Ovary (tissue), 9 donors: ENCODE results near the gene TGFBR2. TPM values are rescaled to one million over a fixed set of nuclear protein-coding genes. Genes with fewer than 3 reads are reported as not detected.

Experiments
- DNase-seq, 5 donors: peaks; one replicate each; pipeline ENCODE4 v3.0.0-alpha.2; 2019 to 2020
- H3K27ac ChIP-seq, 2 donors: fragments of 200-600 bp; one replicate each; pipeline versions ENCODE4 v1.5.1 to v1.8.0; 2019 to 2022
- H3K27me3 ChIP-seq: fragments of 200-600 bp; one replicate; pipeline ENCODE4 v1.8.0; 2022
- H3K36me3 ChIP-seq: fragments of 200-600 bp; sonication (generic); one replicate; pipeline ENCODE4 v1.5.1; 2019
- H3K4me1 ChIP-seq: one replicate; pipeline ENCODE4 v1.8.1; 2013; ENCODE audit warnings: mild to moderate bottlenecking, moderate library complexity; ENCODE audit not compliant: insufficient read depth
- H3K4me3 ChIP-seq: fragments of 200-600 bp; sonication (generic); one replicate; pipeline ENCODE4 v1.5.1; 2017
- H3K9me3 ChIP-seq, 2 donors: fragments of 200-600 bp in 1 of 2; sonication (generic) in 1 of 2; one replicate each; pipeline versions ENCODE4 v1.5.1 to v1.8.1; 2013 to 2019; ENCODE audit warnings: mild to moderate bottlenecking in 1 of 2, moderate library complexity in 1 of 2
- CTCF ChIP-seq, 3 donors: fragments of 450-650 bp in 2 of 3; fragments of 200-600 bp in 1 of 3; IDR thresholded peaks; one replicate each; pipeline versions ENCODE4 v1.5.1 to v1.8.0; 2016 to 2022; ENCODE audit warnings: antibody characterized with exemption in 3 of 3, mild to moderate bottlenecking in 1 of 3
- EP300 ChIP-seq: sonication (generic); formaldehyde crosslinking; IDR thresholded peaks from one replicate; pipeline ENCODE4 v1.6.1; 2017; ENCODE audit warnings: antibody characterized with exemption
- POLR2A ChIP-seq: fragments of 450-650 bp; IDR thresholded peaks from one replicate; pipeline ENCODE4 v1.6.1; 2017; ENCODE audit warnings: antibody characterized with exemption, mild to moderate bottlenecking, moderate library complexity
- WGBS, 3 donors: extraction: QIAGEN DNeasy Blood & Tissue Kit in 1 of 3; methylation state at CpG; one replicate each; pipeline versions ENCODE4 v1.1.5 to v1.1.7; 2013 to 2017; 5-methylcytosine and 5-hydroxymethylcytosine counted together
- intact Hi-C, 4 donors: fragments of 100-400 bp; cut with DNase I; formaldehyde crosslinking; loops; one replicate each; pipeline versions ENCODE4 v1.11.0 to v1.15.1; 2022 to 2023
- polyA plus RNA-seq, 2 donors: library from polyadenylated mRNA; stranded (reverse); fragments of 200-250 nt in 1 of 2; fragments of 350-450 nt in 1 of 2; fragmentation: Illumina TruSeq in 1 of 2; extraction: RNeasy Lipid Tissue Mini Kit (QIAGEN cat#74804) in 1 of 2; gene quantifications; one replicate each; pipeline ENCODE4 v1.2.3, GENCODE V29; 2013 to 2014
- total RNA-seq, 7 donors: library from RNA; depleted of rRNA in 2 of 7; stranded (reverse); fragments of >200 nt in 2 of 7; fragmentation: NEBNext Ultra II Directional in 3 of 7; extraction: Animal tissue kit (Norgen Biotek cat#: 25700) in 3 of 7; gene quantifications; one replicate each; pipeline versions ENCODE4 v1.1.0 to v1.2.4, GENCODE V29; 2016 to 2023
- donor health status: DM: no; HTN: no; CAD: no; lungs with moderate emphysema.
- donor health status: DM: no; HTN: no; CAD: no.
- donor health status: Bipolar disorder and iron deficiency.
- donor health status: DM: yes; HTN: yes; CAD: no.
- donor health status: DM: no; HTN: no; CAD: no.
- donor health status: DM: yes; HTN: yes; CAD: no.

Gene TGFBR2
- total and polyA plus RNA-seq, 9 donors: 26.8 to 158 (median 53.8) TPM

- no peaks in the 10 kb centered on the region for H3K9me3 ChIP-seq
- no peak overlapping the region for H3K4me3 ChIP-seq
- no peak for TF ChIP-seq POLR2A
- TF ChIP-seq EP300: no peak
- TF ChIP-seq CTCF (IDR thresholded peaks at IDR 0.05): no peak
- no peaks in the 10 kb centered on the region for H3K36me3 ChIP-seq
- H3K4me1 ChIP-seq: peaks cover 4% of the 10 kb centered on the region
- WGBS, 3 donors: 84 to 92% (median 91%) methylated on average over 5 of the region's 5 CpGs
- intact Hi-C loops: no loop called here
- no peak overlapping the region for H3K27ac ChIP-seq
- H3K27me3 ChIP-seq: no peaks in the 10 kb centered on the region
- no peak for DNase-seq
These were observed 40.8 kb downstream of the TGFBR2 start for GRCh38 chr3:30646961-30647752.

GRCh38 chr3:30648670-30649357, 42.4 kb downstream of the TGFBR2 start:
- DNase-seq: no peak
- H3K27ac ChIP-seq: no peak overlapping the region
- WGBS, 3 donors: 85 to 97% (median 86%) methylated on average over 5 of the region's 5 CpGs
- H3K36me3 ChIP-seq: no peaks in the 10 kb centered on the region
- H3K9me3 ChIP-seq: no peaks in the 10 kb centered on the region
- TF ChIP-seq CTCF (IDR thresholded peaks at IDR 0.05): no peak
- TF ChIP-seq POLR2A: no peak
- TF ChIP-seq EP300: no peak
- intact Hi-C loops: no loop called here
- peaks cover 4% of the 10 kb centered on the region for H3K4me1 ChIP-seq
- H3K4me3 ChIP-seq: no peak overlapping the region
- H3K27me3 ChIP-seq: no peaks in the 10 kb centered on the region

GRCh38 chr3:30649572-30650318, 43.3 kb downstream of the TGFBR2 start:
- intact Hi-C loops: no loop called here
- H3K9me3 ChIP-seq: no peaks in the 10 kb centered on the region
- no peak for DNase-seq
- peaks cover 4% of the 10 kb centered on the region for H3K4me1 ChIP-seq
- WGBS, 3 donors: 42 to 46% (median 45%) methylated on average over 9 of the region's 9 CpGs
- no peaks in the 10 kb centered on the region for H3K36me3 ChIP-seq
- TF ChIP-seq POLR2A: no peak
- TF ChIP-seq EP300: no peak
- TF ChIP-seq CTCF (IDR thresholded peaks at IDR 0.05): no peak
- H3K4me3 ChIP-seq: no peak overlapping the region
- H3K27me3 ChIP-seq: no peaks in the 10 kb centered on the region
- no peak overlapping the region for H3K27ac ChIP-seq

- Histone ChIP-seq H3K27ac (no peak overlapping the region), H3K36me3 (no peaks in the 10 kb centered on the region), H3K4me3 (no peak overlapping the region), H3K9me3 (no peaks in the 10 kb centered on the region), H3K4me1 (peaks cover 4% of the 10 kb centered on the region), H3K27me3 (no peaks in the 10 kb centered on the region)
- 85 to 98% (median 95%) methylated on average over 2 of the region's 2 CpGs for WGBS, 3 donors
- intact Hi-C loops: no loop called here
- TF ChIP-seq EP300 (no peak), CTCF (IDR thresholded peaks at IDR 0.05) (no peak), POLR2A (no peak)
- no peak for DNase-seq
These were observed 44.1 kb downstream of the TGFBR2 start for GRCh38 chr3:30650348-30650995.
